Measurements from ENCODE around the gene PPP1R15B.

DNA sequence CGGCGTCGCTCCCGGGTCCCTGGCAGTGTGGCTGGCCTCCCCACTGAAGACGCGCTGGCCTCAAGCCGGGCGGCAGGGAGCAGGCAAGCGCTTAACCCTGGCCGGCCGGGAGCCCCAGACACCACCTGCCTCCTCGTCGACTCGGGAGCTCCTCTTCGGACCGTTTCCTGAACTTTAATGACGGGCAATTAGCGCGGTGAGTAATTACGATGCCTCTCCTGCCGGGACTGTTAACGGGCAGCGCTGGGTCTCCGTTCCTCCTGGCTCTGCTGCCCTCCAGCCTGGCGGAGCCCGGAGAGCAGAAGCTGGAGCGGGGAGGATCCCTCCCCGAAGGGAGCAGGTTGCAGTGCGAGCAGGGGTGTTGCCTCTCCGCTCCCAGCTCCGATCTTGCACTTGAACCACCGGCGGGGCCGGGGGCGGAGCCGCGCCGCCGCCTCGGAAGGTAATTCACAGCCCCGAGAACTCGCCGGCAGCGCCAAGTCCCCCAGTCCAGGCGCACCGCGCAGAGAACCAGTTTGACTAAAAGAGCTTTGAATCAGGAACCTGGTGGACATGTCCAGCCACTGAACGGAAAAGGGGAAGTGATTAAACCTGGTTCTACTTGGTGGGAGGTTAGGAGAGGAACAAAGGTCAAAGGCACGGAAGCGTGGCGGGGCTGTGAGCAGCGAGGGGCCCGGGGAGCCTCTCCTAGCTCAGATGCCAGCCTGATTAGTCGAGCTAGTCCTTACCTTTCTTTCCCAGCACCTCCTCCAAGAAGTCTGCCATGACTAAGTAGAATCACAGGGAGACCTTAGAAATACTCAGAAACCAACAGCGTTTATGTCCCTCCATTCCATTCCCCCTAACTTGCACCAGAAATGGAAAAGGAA, 33.6 kb downstream of the PPP1R15B start:
- TF ChIP-seq JUND (IDR thresholded peaks at IDR 0.05) (no peak), EZH2 (IDR thresholded peaks at IDR 0.05) (no peak), SRF (IDR thresholded peaks at IDR 0.05; ENCODE audit: low read depth) (no peak), ZFX (IDR thresholded peaks at IDR 0.05) (no peak), SIN3A (IDR thresholded peaks at IDR 0.05; ENCODE audit: low read depth) (no peak), YY1 (IDR thresholded peaks at IDR 0.05; ENCODE audit: extremely low read depth, insufficient replicate concordance, low read depth, low read length) (no peak), POLR2AphosphoS5 (IDR thresholded peaks at IDR 0.05; ENCODE audit: low read depth, low read length) (peak; percentile 56), ZNF274 (IDR thresholded peaks at IDR 0.05; ENCODE audit: low read depth, low read length) (no peak)
- TF ChIP-seq, protein P1, sequence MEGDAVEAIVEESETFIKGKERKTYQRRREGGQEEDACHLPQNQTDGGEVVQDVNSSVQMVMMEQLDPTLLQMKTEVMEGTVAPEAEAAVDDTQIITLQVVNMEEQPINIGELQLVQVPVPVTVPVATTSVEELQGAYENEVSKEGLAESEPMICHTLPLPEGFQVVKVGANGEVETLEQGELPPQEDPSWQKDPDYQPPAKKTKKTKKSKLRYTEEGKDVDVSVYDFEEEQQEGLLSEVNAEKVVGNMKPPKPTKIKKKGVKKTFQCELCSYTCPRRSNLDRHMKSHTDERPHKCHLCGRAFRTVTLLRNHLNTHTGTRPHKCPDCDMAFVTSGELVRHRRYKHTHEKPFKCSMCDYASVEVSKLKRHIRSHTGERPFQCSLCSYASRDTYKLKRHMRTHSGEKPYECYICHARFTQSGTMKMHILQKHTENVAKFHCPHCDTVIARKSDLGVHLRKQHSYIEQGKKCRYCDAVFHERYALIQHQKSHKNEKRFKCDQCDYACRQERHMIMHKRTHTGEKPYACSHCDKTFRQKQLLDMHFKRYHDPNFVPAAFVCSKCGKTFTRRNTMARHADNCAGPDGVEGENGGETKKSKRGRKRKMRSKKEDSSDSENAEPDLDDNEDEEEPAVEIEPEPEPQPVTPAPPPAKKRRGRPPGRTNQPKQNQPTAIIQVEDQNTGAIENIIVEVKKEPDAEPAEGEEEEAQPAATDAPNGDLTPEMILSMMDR (IDR thresholded peaks at IDR 0.05 in 2 of 3, conservative IDR thresholded peaks at IDR 0.05 in 1 of 3; ENCODE audit: borderline replicate concordance in 1 of 3, insufficient read depth in 1 of 3, low read depth in 2 of 3, low read length in 2 of 3): no peak

All from HCT116 (cell line).